Cortex of kidney (tissue), 1 donor: ENCODE results near the gene EIF3D.

Experiments used
- DNase-seq: peaks from one replicate; lab custom pipeline; 2025; lab: John Stamatoyannopoulos, UW

EIF3D gene

GRCh38 chr22:36528795-36529751 lies at the start of gene EIF3D:
Gene EIF3D (minus strand): TSS chr22:36529166. CDS start chr22:36526121, 3,045 bp downstream.
- DNase-seq = peak; percentile 94

- DNase-seq = no peak
Observed at GRCh38 chr22:36578619-36579018, 49.7 kb upstream of the EIF3D start.

- DNase-seq = no peak
Observed at GRCh38 chr22:36577019-36577418, 48.1 kb upstream of the EIF3D start.

GRCh38 chr22:36574728-36575127 lies 45.8 kb upstream of the EIF3D start:
- no peak for DNase-seq

- no peak for DNase-seq
Observed at GRCh38 chr22:36573815-36574363, 44.9 kb upstream of the EIF3D start.

GRCh38 chr22:36571991-36572390 lies 43.0 kb upstream of the EIF3D start:
- DNase-seq = no peak

GRCh38 chr22:36569999-36570398 lies 41.0 kb upstream of the EIF3D start:
- DNase-seq = no peak

GRCh38 chr22:36568846-36569245 lies 39.9 kb upstream of the EIF3D start:
- no peak for DNase-seq

GRCh38 chr22:36566720-36567119 lies 37.8 kb upstream of the EIF3D start:
- no peak for DNase-seq

- no peak for DNase-seq
Observed at GRCh38 chr22:36565686-36566085, 36.7 kb upstream of the EIF3D start.

- no peak for DNase-seq
Observed at GRCh38 chr22:36565159-36565507, 36.2 kb upstream of the EIF3D start.

- no peak for DNase-seq
Observed at GRCh38 chr22:36564422-36565158, 35.6 kb upstream of the EIF3D start.

GRCh38 chr22:36563898-36564297 lies 34.9 kb upstream of the EIF3D start:
- no peak for DNase-seq

- DNase-seq = no peak
Observed at GRCh38 chr22:36563444-36563843, 34.5 kb upstream of the EIF3D start.

GRCh38 chr22:36563001-36563400 lies 34.0 kb upstream of the EIF3D start:
- DNase-seq = no peak

- no peak for DNase-seq
Observed at GRCh38 chr22:36562261-36562835, 33.4 kb upstream of the EIF3D start.

GRCh38 chr22:36561291-36561811 lies 32.4 kb upstream of the EIF3D start:
- DNase-seq = no peak

GRCh38 chr22:36560001-36560400 lies 31.0 kb upstream of the EIF3D start:
- no peak for DNase-seq

- no peak for DNase-seq
Observed at GRCh38 chr22:36554098-36554497, 25.1 kb upstream of the EIF3D start.

- DNase-seq = no peak
Observed at GRCh38 chr22:36552289-36552688, 23.3 kb upstream of the EIF3D start.

GRCh38 chr22:36550701-36551495 lies 21.9 kb upstream of the EIF3D start:
- no peak for DNase-seq
